HT1080 (cell line): ENCODE results near the gene CORO1C. TPM values are rescaled to one million over a fixed set of nuclear protein-coding genes. Genes with fewer than 3 reads are reported as not detected.
"Not testable (repeated sequence)": the region's sequence is repeated elsewhere in the genome, so short reads cannot be mapped to it uniquely, and the experiment has no call there.

Experiments
- DNase-seq: peaks from one replicate; pipeline ENCODE4 v3.0.0-alpha.2; 2015; ENCODE audit warnings: low read depth
- polyA plus RNA-seq, 2 experiments: library from polyadenylated mRNA; depleted of rRNA; stranded (reverse); fragments of >200 nt; gene quantifications; 2 replicates each; pipeline ENCODE4 v1.2.3, GENCODE V29; 2015
- total RNA-seq: library from RNA; depleted of rRNA; stranded (reverse); fragments of >200 nt; shearing (Covaris generic); gene quantifications from 2 replicates; pipeline ENCODE4 v1.2.3, GENCODE V29; 2014; rRNA removed

Gene CORO1C
- 186 and 210 TPM in 2 replicates for total RNA-seq
- 182 and 192 TPM in 2 replicates for polyA plus RNA-seq (2015; cell fraction: cytosol; rRNA removed)
- 216 and 226 TPM in 2 replicates for polyA plus RNA-seq (2015; cell fraction: nucleus; rRNA removed)

- peak; percentile 96 for DNase-seq
These were observed at the start of gene CORO1C for GRCh38 chr12:108731105-108731865. TSS of gene CORO1C (minus strand) at chr12:108731518. CDS start at chr12:108701318, 30,200 bp downstream.

- no peak for DNase-seq
These were observed 48.8 kb upstream of the CORO1C start for GRCh38 chr12:108779998-108780688.

- DNase-seq = no peak
These were observed 46.7 kb upstream of the CORO1C start for GRCh38 chr12:108778053-108778452.

- DNase-seq = no peak
These were observed 45.8 kb upstream of the CORO1C start for GRCh38 chr12:108777156-108777555.

GRCh38 chr12:108773798-108774788 lies 42.8 kb upstream of the CORO1C start:
- DNase-seq = peak; percentile 65

GRCh38 chr12:108772891-108773797 lies 41.8 kb upstream of the CORO1C start:
- no peak for DNase-seq

DNA sequence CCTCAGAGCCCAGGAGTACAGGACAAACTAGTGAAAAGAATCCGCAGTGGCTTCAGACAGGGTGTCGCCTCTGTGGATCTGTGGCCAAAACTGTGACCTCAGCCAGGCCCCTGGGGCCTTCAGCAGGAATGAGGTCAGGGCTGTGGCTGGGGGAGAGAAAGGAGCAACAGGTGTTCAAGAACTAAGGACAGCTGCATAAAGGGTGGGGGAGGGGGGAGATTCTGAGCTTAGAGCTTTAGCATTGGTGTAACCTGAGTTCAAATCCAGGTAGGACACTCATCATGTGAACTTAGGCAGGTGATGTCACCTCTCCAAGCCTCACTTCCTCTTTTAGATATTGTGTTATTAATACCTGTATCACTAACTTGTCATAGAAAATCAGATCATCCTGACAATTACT lies 40.9 kb upstream of the CORO1C start:
- DNase-seq = no peak

- not testable (repeated sequence) for DNase-seq
These were observed 40.5 kb upstream of the CORO1C start for GRCh38 chr12:108771835-108772234.

DNA sequence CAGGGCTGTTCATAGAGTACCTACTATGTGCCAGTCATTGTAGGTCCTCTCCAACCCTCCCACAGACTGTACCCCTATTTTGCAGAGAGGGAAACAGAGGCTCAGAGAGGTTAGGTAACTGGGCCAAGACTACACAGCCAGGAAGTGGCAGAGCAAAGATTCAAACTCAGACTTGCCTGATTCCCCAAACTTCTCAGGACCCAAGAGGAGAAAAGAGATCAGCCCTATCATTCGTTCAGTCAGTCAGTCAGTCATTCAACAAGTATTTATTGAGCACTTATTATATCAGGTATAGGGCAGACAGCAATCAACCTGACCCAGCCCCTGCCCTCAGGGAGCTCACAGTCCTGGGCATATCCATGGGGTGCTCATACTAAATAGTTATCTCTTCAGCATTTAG lies 39.6 kb upstream of the CORO1C start:
- no peak for DNase-seq

- DNase-seq = no peak
These were observed 39.0 kb upstream of the CORO1C start for GRCh38 chr12:108770269-108770829.

GRCh38 chr12:108768591-108769500 lies 37.5 kb upstream of the CORO1C start:
- no peak for DNase-seq

DNA sequence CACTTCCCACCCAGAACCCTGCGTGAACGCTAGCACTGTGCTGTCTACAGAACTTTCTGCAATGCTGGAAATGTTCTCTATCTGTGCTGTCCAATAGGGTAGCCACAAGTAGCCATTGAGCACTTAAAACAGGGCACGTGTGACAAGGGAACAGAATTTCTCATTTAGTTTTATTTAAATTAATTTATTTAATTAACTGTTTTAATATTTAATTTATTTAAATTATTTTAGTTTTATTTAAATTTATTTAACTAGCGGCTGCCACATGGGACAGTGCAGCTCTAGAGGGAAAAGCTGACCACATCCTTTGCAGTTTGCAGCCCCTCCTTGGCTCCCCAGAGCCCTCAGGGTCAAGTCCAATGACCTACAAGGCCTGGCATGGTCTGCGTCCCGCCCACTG lies 35.0 kb upstream of the CORO1C start:
- DNase-seq = no peak

DNA sequence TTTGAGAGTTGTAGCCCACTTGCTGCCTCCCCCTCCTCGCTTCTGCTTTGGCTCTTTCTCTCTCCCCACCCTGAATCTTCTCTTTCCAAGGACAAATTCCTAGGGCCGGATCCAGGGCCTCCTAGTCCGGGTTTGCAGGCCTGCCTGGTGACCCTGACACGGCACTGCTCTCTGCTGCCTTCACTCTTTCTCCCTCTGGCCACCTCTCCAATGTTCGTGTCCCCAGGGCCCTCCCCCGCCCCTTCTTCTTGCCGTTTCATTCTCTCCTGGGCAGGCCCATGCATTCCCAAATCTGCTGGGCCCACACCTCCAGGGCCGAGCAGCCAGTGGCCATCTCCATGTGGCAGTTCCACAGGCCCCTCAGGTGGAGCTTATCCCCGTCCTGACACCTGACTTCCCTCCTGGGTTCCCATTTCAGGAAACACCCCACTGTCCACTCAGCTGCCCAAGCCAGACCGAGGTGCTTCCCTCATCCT lies 34.0 kb upstream of the CORO1C start:
- DNase-seq = no peak

GRCh38 chr12:108764540-108765288 lies 33.4 kb upstream of the CORO1C start:
- no peak for DNase-seq

- no peak for DNase-seq
These were observed 29.9 kb upstream of the CORO1C start for GRCh38 chr12:108761226-108761625.

DNA sequence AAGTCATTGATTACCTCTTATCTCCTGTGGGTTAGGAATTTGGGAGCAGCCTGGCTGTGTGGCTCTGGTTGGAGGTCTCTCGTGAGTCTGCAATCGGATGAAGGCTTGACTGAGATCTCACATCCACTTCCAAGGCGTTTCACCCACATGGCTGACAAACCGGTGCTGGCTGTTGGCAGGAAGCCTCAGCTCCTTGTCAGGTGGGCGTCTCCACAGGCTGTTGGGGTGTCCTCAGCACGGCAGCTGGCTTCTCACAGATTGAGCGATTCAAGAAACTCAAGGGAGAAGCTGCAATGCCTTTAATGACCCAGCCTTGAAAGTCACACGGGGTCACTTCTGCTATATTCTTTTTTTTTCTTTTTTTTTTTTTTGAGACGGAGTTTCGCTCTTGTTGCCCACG lies 28.6 kb upstream of the CORO1C start:
- no peak for DNase-seq

DNA sequence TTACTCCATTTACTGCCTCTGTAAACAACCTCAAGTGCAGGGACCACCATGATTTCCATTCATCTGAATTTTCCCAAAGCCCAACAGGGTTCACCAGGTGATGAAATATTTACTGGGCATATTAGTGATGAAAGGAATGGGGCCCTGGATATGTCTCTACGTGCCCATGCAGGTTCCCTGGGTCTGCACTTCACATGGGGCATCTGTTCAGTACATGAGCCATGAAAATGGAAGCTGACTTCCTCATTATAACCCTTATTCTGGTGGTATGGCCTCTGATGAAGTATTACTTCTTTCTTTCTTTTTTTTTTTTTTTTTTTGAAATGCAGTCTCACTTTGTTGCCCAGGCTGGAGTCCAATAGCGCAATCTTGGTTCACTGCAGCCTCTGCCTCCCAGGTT lies 26.5 kb upstream of the CORO1C start:
- DNase-seq = no peak

DNA sequence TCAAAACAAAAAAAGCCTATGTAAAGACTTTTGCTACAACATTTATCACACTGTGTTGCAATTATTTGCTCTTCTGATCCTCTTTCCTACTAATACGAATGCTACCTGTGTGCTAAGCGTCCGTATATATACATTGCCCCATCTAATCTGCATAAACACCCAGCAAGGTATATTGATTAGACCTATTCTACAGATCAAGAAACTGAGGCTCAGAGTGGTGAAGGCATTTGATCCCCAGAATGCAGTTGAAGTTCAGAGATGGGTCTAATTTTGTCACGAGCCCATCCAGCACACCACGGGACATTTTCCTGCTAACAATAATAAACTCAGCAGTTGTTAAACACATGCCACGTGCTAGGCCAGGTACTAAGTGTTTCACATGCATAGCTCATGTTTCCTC lies 25.1 kb upstream of the CORO1C start:
- DNase-seq = no peak
